ENCODE data around the gene GPR148. TPM values are rescaled to one million over a fixed set of nuclear protein-coding genes. Genes with fewer than 3 reads are reported as not detected.

GPR148 gene
- total RNA-seq, 1 donor from 2014 or later, result not detected

DNA sequence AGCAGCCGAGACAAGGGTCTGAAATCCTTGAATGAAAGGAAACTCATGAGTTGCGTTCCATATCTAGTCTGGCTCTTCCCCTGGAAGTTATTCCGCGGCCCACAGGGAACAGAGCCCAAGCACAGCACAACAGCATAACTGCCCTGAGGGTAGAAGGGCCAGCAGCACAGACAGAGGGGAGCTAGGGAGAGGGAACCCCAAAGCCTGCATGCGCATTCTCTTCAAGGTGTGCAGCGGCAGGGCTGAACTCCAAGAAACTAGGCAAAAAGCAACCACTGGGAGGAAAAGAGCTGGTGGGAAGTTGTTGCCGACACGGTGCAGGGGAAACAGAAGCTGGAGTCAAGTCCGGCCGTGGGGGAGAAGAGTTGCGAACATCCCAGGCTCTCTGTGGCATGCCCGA, 11.8 kb downstream of the GPR148 start:
- H3K4me3 Mint-ChIP-seq (ENCODE audit: unreplicated experiment), result no peak overlapping the region
- no peaks in the 10 kb centered on the region for H3K36me3 Mint-ChIP-seq (ENCODE audit: unreplicated experiment)
- no peaks in the 10 kb centered on the region for H3K27me3 Mint-ChIP-seq (ENCODE audit: unreplicated experiment)
- no peaks in the 10 kb centered on the region for H3K9me3 Mint-ChIP-seq (ENCODE audit: unreplicated experiment)
- no peaks in the 10 kb centered on the region for H3K4me1 Mint-ChIP-seq (ENCODE audit: unreplicated experiment)
- TF ChIP-seq, protein P1, sequence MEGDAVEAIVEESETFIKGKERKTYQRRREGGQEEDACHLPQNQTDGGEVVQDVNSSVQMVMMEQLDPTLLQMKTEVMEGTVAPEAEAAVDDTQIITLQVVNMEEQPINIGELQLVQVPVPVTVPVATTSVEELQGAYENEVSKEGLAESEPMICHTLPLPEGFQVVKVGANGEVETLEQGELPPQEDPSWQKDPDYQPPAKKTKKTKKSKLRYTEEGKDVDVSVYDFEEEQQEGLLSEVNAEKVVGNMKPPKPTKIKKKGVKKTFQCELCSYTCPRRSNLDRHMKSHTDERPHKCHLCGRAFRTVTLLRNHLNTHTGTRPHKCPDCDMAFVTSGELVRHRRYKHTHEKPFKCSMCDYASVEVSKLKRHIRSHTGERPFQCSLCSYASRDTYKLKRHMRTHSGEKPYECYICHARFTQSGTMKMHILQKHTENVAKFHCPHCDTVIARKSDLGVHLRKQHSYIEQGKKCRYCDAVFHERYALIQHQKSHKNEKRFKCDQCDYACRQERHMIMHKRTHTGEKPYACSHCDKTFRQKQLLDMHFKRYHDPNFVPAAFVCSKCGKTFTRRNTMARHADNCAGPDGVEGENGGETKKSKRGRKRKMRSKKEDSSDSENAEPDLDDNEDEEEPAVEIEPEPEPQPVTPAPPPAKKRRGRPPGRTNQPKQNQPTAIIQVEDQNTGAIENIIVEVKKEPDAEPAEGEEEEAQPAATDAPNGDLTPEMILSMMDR (IDR thresholded peaks at IDR 0.05), result no peak
- peak; percentile 73 for DNase-seq (ENCODE audit: extremely low spot score, unreplicated experiment)
- H3K27ac Mint-ChIP-seq (ENCODE audit: unreplicated experiment), result no peak overlapping the region

- TF ChIP-seq, protein P1 (IDR thresholded peaks at IDR 0.05), result no peak
- Mint-ChIP-seq H3K9me3 (ENCODE audit: unreplicated experiment) (no peaks in the 10 kb centered on the region), H3K27me3 (ENCODE audit: unreplicated experiment) (no peaks in the 10 kb centered on the region), H3K4me1 (ENCODE audit: unreplicated experiment) (no peaks in the 10 kb centered on the region), H3K36me3 (ENCODE audit: unreplicated experiment) (no peaks in the 10 kb centered on the region), H3K27ac (ENCODE audit: unreplicated experiment) (no peak overlapping the region), H3K4me3 (ENCODE audit: unreplicated experiment) (no peak overlapping the region)
- peak; percentile 72 for DNase-seq (ENCODE audit: extremely low spot score, unreplicated experiment)
These were observed 14.4 kb downstream of the GPR148 start for GRCh38 chr2:130743278-130743677.

GRCh38 chr2:130744287-130745117, 15.6 kb downstream of the GPR148 start:
- H3K27me3 Mint-ChIP-seq (ENCODE audit: unreplicated experiment), result no peaks in the 10 kb centered on the region
- TF ChIP-seq, protein P1 (IDR thresholded peaks at IDR 0.05), result no peak
- no peaks in the 10 kb centered on the region for H3K9me3 Mint-ChIP-seq (ENCODE audit: unreplicated experiment)
- peak; percentile 73 for DNase-seq (ENCODE audit: extremely low spot score, unreplicated experiment)
- no peak overlapping the region for H3K4me3 Mint-ChIP-seq (ENCODE audit: unreplicated experiment)
- H3K4me1 Mint-ChIP-seq (ENCODE audit: unreplicated experiment), result no peaks in the 10 kb centered on the region
- H3K36me3 Mint-ChIP-seq (ENCODE audit: unreplicated experiment), result no peaks in the 10 kb centered on the region
- no peak overlapping the region for H3K27ac Mint-ChIP-seq (ENCODE audit: unreplicated experiment)

DNA sequence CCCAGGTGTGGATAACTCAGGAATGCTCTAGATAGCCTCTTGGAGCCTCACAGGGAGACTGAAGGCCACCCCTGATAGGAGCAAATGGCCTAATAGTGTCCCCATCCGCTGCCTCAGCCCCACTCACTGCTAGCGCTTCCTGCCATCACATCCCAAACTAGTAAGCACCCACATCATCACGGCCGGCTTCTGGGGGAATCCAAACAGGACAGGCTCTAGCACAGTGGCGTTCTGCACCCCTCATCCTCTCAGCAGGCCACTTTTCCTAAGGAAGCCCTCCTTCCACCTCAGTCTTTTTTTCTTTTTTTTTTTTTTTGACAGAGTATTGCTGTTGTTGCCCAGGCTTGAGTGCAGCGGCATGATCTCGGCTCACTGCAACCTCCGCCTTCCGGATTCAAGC, 20.2 kb downstream of the GPR148 start:
- DNase-seq (ENCODE audit: extremely low spot score, unreplicated experiment), result no peak
- Mint-ChIP-seq H3K9me3 (ENCODE audit: unreplicated experiment) (no peaks in the 10 kb centered on the region), H3K4me3 (ENCODE audit: unreplicated experiment) (no peak overlapping the region), H3K27me3 (ENCODE audit: unreplicated experiment) (no peaks in the 10 kb centered on the region), H3K4me1 (ENCODE audit: unreplicated experiment) (no peaks in the 10 kb centered on the region), H3K36me3 (ENCODE audit: unreplicated experiment) (no peaks in the 10 kb centered on the region), H3K27ac (ENCODE audit: unreplicated experiment) (no peak overlapping the region)
- TF ChIP-seq, protein P1 (IDR thresholded peaks at IDR 0.05), result no peak

- no peaks in the 10 kb centered on the region for H3K4me1 Mint-ChIP-seq (ENCODE audit: unreplicated experiment)
- DNase-seq (ENCODE audit: extremely low spot score, unreplicated experiment), result peak; percentile 76
- no peak overlapping the region for H3K4me3 Mint-ChIP-seq (ENCODE audit: unreplicated experiment)
- peaks cover 2% of the 10 kb centered on the region for H3K27me3 Mint-ChIP-seq (ENCODE audit: unreplicated experiment)
- no peaks in the 10 kb centered on the region for H3K9me3 Mint-ChIP-seq (ENCODE audit: unreplicated experiment)
- TF ChIP-seq, protein P1 (IDR thresholded peaks at IDR 0.05), result no peak
- H3K36me3 Mint-ChIP-seq (ENCODE audit: unreplicated experiment), result no peaks in the 10 kb centered on the region
- no peak overlapping the region for H3K27ac Mint-ChIP-seq (ENCODE audit: unreplicated experiment)
These were observed 20.8 kb downstream of the GPR148 start for GRCh38 chr2:130749641-130750040.

Measured in osteocyte (in vitro differentiated cells).